Suprapubic skin (tissue), 4 donors: ENCODE measurements around the gene NCBP3.

Source experiments
- POLR2A ChIP-seq, 2 donors: fragments of 450-650 bp; IDR thresholded peaks; one replicate each; pipeline ENCODE4 v1.6.1; 2017; ENCODE audit warnings: antibody characterized with exemption in 2 of 2, mild to moderate bottlenecking in 2 of 2, moderate library complexity in 2 of 2
- POLR2AphosphoS5 ChIP-seq, 3 donors: sonication (generic); formaldehyde crosslinking; IDR thresholded peaks; one replicate each; pipeline ENCODE4 v1.6.1; 2017; ENCODE audit warnings: antibody characterized with exemption in 3 of 3
- TF ChIP-seq, protein P1 (sequence below), 2 donors: fragments of 200-600 bp in 1 of 2; fragments of 450-650 bp in 1 of 2; sonication (generic) in 1 of 2; IDR thresholded peaks; one replicate each; pipeline ENCODE4 v1.5.1; 2016 to 2019; ENCODE audit warnings: antibody characterized with exemption in 2 of 2, mild to moderate bottlenecking in 1 of 2, moderate library complexity in 1 of 2

DNA sequence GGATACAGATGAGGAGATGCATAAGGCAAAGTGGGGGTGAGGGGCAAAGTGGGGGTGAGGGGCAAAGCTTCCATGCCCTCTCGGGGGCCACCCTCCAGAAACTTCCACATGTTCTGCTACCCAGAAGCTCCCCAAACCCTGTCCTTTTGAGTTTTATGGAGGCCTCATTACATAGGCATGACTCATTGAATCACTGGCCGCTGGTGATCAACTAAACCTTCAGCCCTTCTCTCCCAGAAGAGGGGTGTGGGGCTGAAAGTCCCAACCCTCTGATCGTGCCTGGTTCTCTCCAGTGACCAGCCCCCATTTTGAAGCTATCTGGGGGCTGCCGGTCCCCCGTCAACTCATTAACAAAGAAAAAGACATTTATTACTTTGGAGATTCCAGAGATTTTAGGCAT is 72.5 kb downstream of the NCBP3 start:
- TF ChIP-seq, protein P1, sequence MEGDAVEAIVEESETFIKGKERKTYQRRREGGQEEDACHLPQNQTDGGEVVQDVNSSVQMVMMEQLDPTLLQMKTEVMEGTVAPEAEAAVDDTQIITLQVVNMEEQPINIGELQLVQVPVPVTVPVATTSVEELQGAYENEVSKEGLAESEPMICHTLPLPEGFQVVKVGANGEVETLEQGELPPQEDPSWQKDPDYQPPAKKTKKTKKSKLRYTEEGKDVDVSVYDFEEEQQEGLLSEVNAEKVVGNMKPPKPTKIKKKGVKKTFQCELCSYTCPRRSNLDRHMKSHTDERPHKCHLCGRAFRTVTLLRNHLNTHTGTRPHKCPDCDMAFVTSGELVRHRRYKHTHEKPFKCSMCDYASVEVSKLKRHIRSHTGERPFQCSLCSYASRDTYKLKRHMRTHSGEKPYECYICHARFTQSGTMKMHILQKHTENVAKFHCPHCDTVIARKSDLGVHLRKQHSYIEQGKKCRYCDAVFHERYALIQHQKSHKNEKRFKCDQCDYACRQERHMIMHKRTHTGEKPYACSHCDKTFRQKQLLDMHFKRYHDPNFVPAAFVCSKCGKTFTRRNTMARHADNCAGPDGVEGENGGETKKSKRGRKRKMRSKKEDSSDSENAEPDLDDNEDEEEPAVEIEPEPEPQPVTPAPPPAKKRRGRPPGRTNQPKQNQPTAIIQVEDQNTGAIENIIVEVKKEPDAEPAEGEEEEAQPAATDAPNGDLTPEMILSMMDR (IDR thresholded peaks at IDR 0.05): no peak
- TF ChIP-seq POLR2A (IDR thresholded peaks at IDR 0.05): no peak
- TF ChIP-seq POLR2AphosphoS5 (IDR thresholded peaks at IDR 0.05): no peak
